ENCODE results near the gene SRPRB. TPM values are rescaled to one million over a fixed set of nuclear protein-coding genes. Genes with fewer than 3 reads are reported as not detected.
"Not testable (repeated sequence)": the region's sequence is repeated elsewhere in the genome, so short reads cannot be mapped to it uniquely, and the experiment has no call there.

Gene SRPRB
- total RNA-seq, 2 donors from 2014 or later, result 26.2 to 80.6 TPM

- Mint-ChIP-seq H3K4me3 (no peak overlapping the region), H3K27ac (no peak overlapping the region), H3K36me3 (ENCODE audit: low read depth) (no peaks in the 10 kb centered on the region), H3K4me1 (no peaks in the 10 kb centered on the region), H3K27me3 (peaks cover 8% of the 10 kb centered on the region), H3K9me3 (no peaks in the 10 kb centered on the region)
- no peak for ATAC-seq (replicated peaks)
Measured at GRCh38 chr3:133769536-133769935, 36.1 kb upstream of the SRPRB start.

GRCh38 chr3:133773732-133774131 lies 31.9 kb upstream of the SRPRB start:
- no peaks in the 10 kb centered on the region for H3K4me1 Mint-ChIP-seq
- no peaks in the 10 kb centered on the region for H3K9me3 Mint-ChIP-seq
- H3K36me3 Mint-ChIP-seq (ENCODE audit: low read depth), result no peaks in the 10 kb centered on the region
- H3K27me3 Mint-ChIP-seq, result peaks cover 4% of the 10 kb centered on the region
- no peak overlapping the region for H3K27ac Mint-ChIP-seq
- H3K4me3 Mint-ChIP-seq, result no peak overlapping the region
- no peak for ATAC-seq (replicated peaks)

- H3K4me3 Mint-ChIP-seq, result no peak overlapping the region
Measured at GRCh38 chr3:133775309-133775708, 30.3 kb upstream of the SRPRB start.

GRCh38 chr3:133775835-133776234 lies 29.8 kb upstream of the SRPRB start:
- ATAC-seq (replicated peaks), result no peak
- Mint-ChIP-seq H3K4me3 (no peak overlapping the region), H3K36me3 (ENCODE audit: low read depth) (no peaks in the 10 kb centered on the region), H3K27me3 (peaks cover 15% of the 10 kb centered on the region), H3K9me3 (no peaks in the 10 kb centered on the region), H3K4me1 (no peaks in the 10 kb centered on the region), H3K27ac (no peak overlapping the region)

More at GRCh38 chr3:133775309-133775708, 30.3 kb upstream of the SRPRB start:
- no peak overlapping the region for H3K27ac Mint-ChIP-seq
- H3K4me1 Mint-ChIP-seq, result no peaks in the 10 kb centered on the region
- H3K9me3 Mint-ChIP-seq, result no peaks in the 10 kb centered on the region
- ATAC-seq (replicated peaks), result no peak
- H3K27me3 Mint-ChIP-seq, result peaks cover 15% of the 10 kb centered on the region
- H3K36me3 Mint-ChIP-seq (ENCODE audit: low read depth), result no peaks in the 10 kb centered on the region

- H3K36me3 Mint-ChIP-seq (ENCODE audit: low read depth), result no peaks in the 10 kb centered on the region
- no peak for ATAC-seq (replicated peaks)
- peaks cover 18% of the 10 kb centered on the region for H3K27me3 Mint-ChIP-seq
- no peaks in the 10 kb centered on the region for H3K4me1 Mint-ChIP-seq
- H3K9me3 Mint-ChIP-seq, result no peaks in the 10 kb centered on the region
- H3K4me3 Mint-ChIP-seq, result no peak overlapping the region
- H3K27ac Mint-ChIP-seq, result no peak overlapping the region
Measured at GRCh38 chr3:133776794-133777438, 28.7 kb upstream of the SRPRB start.

- no peak overlapping the region for H3K4me3 Mint-ChIP-seq
- H3K36me3 Mint-ChIP-seq (ENCODE audit: low read depth), result no peaks in the 10 kb centered on the region
- peaks cover 21% of the 10 kb centered on the region for H3K27me3 Mint-ChIP-seq
- ATAC-seq (replicated peaks), result no peak
- no peaks in the 10 kb centered on the region for H3K9me3 Mint-ChIP-seq
- no peaks in the 10 kb centered on the region for H3K4me1 Mint-ChIP-seq
- no peak overlapping the region for H3K27ac Mint-ChIP-seq
Measured at GRCh38 chr3:133777807-133778568, 27.6 kb upstream of the SRPRB start.

GRCh38 chr3:133779626-133780203 lies 25.9 kb upstream of the SRPRB start:
- Mint-ChIP-seq H3K36me3 (ENCODE audit: low read depth) (no peaks in the 10 kb centered on the region), H3K4me3 (no peak overlapping the region), H3K9me3 (no peaks in the 10 kb centered on the region), H3K27me3 (peaks cover 17% of the 10 kb centered on the region), H3K27ac (no peak overlapping the region), H3K4me1 (no peaks in the 10 kb centered on the region)
- no peak for ATAC-seq (replicated peaks)

GRCh38 chr3:133780756-133781155 lies 24.9 kb upstream of the SRPRB start:
- H3K36me3 Mint-ChIP-seq (ENCODE audit: low read depth); H3K9me3 Mint-ChIP-seq; H3K27ac Mint-ChIP-seq; H3K4me3 Mint-ChIP-seq; H3K4me1 Mint-ChIP-seq; ATAC-seq (replicated peaks): not testable (repeated sequence)
- H3K27me3 Mint-ChIP-seq, result peaks cover 17% of the 10 kb centered on the region

GRCh38 chr3:133781570-133781969 lies 24.0 kb upstream of the SRPRB start:
- Mint-ChIP-seq H3K27ac (no peak overlapping the region), H3K4me3 (no peak overlapping the region), H3K27me3 (peaks cover 17% of the 10 kb centered on the region)

GRCh38 chr3:133782454-133782853 lies 23.2 kb upstream of the SRPRB start:
- peaks cover 17% of the 10 kb centered on the region for H3K27me3 Mint-ChIP-seq

More at GRCh38 chr3:133781570-133781969, 24.0 kb upstream of the SRPRB start:
- no peak for ATAC-seq (replicated peaks)
- no peaks in the 10 kb centered on the region for H3K9me3 Mint-ChIP-seq
- H3K4me1 Mint-ChIP-seq, result no peaks in the 10 kb centered on the region
- no peaks in the 10 kb centered on the region for H3K36me3 Mint-ChIP-seq (ENCODE audit: low read depth)

GRCh38 chr3:133783762-133784161 lies 21.9 kb upstream of the SRPRB start:
- no peaks in the 10 kb centered on the region for H3K4me1 Mint-ChIP-seq

More at GRCh38 chr3:133782454-133782853, 23.2 kb upstream of the SRPRB start:
- ATAC-seq (replicated peaks), result no peak
- no peaks in the 10 kb centered on the region for H3K36me3 Mint-ChIP-seq (ENCODE audit: low read depth)
- no peak overlapping the region for H3K27ac Mint-ChIP-seq
- H3K4me1 Mint-ChIP-seq, result no peaks in the 10 kb centered on the region
- no peak overlapping the region for H3K4me3 Mint-ChIP-seq
- no peaks in the 10 kb centered on the region for H3K9me3 Mint-ChIP-seq

GRCh38 chr3:133788024-133788423 lies 17.6 kb upstream of the SRPRB start:
- H3K4me3 Mint-ChIP-seq, result no peak overlapping the region
- H3K36me3 Mint-ChIP-seq (ENCODE audit: low read depth), result no peaks in the 10 kb centered on the region
- no peak overlapping the region for H3K27ac Mint-ChIP-seq
- peaks cover 5% of the 10 kb centered on the region for H3K9me3 Mint-ChIP-seq
- H3K4me1 Mint-ChIP-seq, result no peaks in the 10 kb centered on the region
- H3K27me3 Mint-ChIP-seq, result peaks cover 9% of the 10 kb centered on the region
- ATAC-seq (replicated peaks), result no peak

More at GRCh38 chr3:133783762-133784161, 21.9 kb upstream of the SRPRB start:
- no peak overlapping the region for H3K4me3 Mint-ChIP-seq
- ATAC-seq (replicated peaks), result no peak
- H3K9me3 Mint-ChIP-seq, result no peaks in the 10 kb centered on the region
- H3K27ac Mint-ChIP-seq, result no peak overlapping the region
- H3K36me3 Mint-ChIP-seq (ENCODE audit: low read depth), result no peaks in the 10 kb centered on the region
- peaks cover 17% of the 10 kb centered on the region for H3K27me3 Mint-ChIP-seq

GRCh38 chr3:133792171-133792763 lies 13.3 kb upstream of the SRPRB start:
- ATAC-seq (replicated peaks), result no peak
- peaks cover 6% of the 10 kb centered on the region for H3K9me3 Mint-ChIP-seq
- H3K4me3 Mint-ChIP-seq, result no peak overlapping the region
- H3K4me1 Mint-ChIP-seq, result no peaks in the 10 kb centered on the region
- H3K27ac Mint-ChIP-seq, result no peak overlapping the region
- peaks cover 18% of the 10 kb centered on the region for H3K27me3 Mint-ChIP-seq
- H3K36me3 Mint-ChIP-seq (ENCODE audit: low read depth), result no peaks in the 10 kb centered on the region

GRCh38 chr3:133797396-133798105 lies 8.1 kb upstream of the SRPRB start:
- Mint-ChIP-seq H3K9me3 (peaks cover 6% of the 10 kb centered on the region), H3K27me3 (peaks cover 22% of the 10 kb centered on the region), H3K36me3 (ENCODE audit: low read depth) (no peaks in the 10 kb centered on the region), H3K4me3 (no peak overlapping the region), H3K27ac (no peak overlapping the region), H3K4me1 (no peaks in the 10 kb centered on the region)
- ATAC-seq (replicated peaks), result no peak

Measured in activated T-helper 17 cell treated with anti-CD3 and anti-CD28 coated beads, Interleukin-2, amount 50 U/mL, for 72 hours (primary cell).